Natural killer cell (primary cell): ENCODE results near the gene TCN2. TPM values are rescaled to one million over a fixed set of nuclear protein-coding genes. Genes with fewer than 3 reads are reported as not detected.

Source experiments
- ATAC-seq, 3 donors: fragments of 150-1000 bp in 2 of 3; fragments of 200-7000 bp in 1 of 3; cut with Tn5 transposase; 1 replicate in 1 of 3; 2 replicates in 2 of 3; pipeline ENCODE4 v1.10.0; 2021; ENCODE audit warnings: mild to moderate bottlenecking in 2 of 3, moderate library complexity in 2 of 3
- DNase-seq, 2 donors: peaks; one replicate each; pipeline versions ENCODE4 v3.0.0 to v3.0.0-alpha.2; 2013 to 2021; ENCODE audit warnings: mixed read lengths in 1 of 2
- H3K27ac ChIP-seq: one replicate; pipeline ENCODE4 v1.5.1; 2013; ENCODE audit warnings: mild to moderate bottlenecking, low read length
- H3K27me3 ChIP-seq: one replicate; pipeline ENCODE4 v1.6.1; 2013; ENCODE audit warnings: low read length; ENCODE audit not compliant: control insufficient read depth, insufficient read depth
- H3K36me3 ChIP-seq: one replicate; pipeline ENCODE4 v1.6.1; 2013; ENCODE audit warnings: low read length; ENCODE audit not compliant: control insufficient read depth, insufficient read depth
- H3K4me1 ChIP-seq: one replicate; pipeline ENCODE4 v1.6.1; 2013; ENCODE audit warnings: low read length; ENCODE audit not compliant: control insufficient read depth, insufficient read depth
- H3K4me3 ChIP-seq: one replicate; pipeline ENCODE4 v1.5.1; 2013; ENCODE audit warnings: low read length
- H3K9me3 ChIP-seq: one replicate; pipeline ENCODE4 v1.6.1; 2013; ENCODE audit warnings: low read length; ENCODE audit not compliant: control insufficient read depth, insufficient read depth
- H3K27ac Mint-ChIP-seq, 2 donors: one replicate each; pipeline ENCODE4 v1.8.0; 2022; ENCODE audit warnings: mild to moderate bottlenecking in 2 of 2, mixed read lengths in 2 of 2, moderate library complexity in 1 of 2
- H3K27me3 Mint-ChIP-seq, 2 donors: one replicate each; pipeline ENCODE4 v1.8.0; 2022; ENCODE audit warnings: low read depth in 2 of 2, mixed read lengths in 2 of 2
- H3K36me3 Mint-ChIP-seq: one replicate; pipeline ENCODE4 v1.8.0; 2022; ENCODE audit warnings: mixed read lengths
- H3K4me1 Mint-ChIP-seq, 2 donors: one replicate each; pipeline ENCODE4 v1.8.0; 2022; ENCODE audit warnings: mixed read lengths in 2 of 2
- H3K4me3 Mint-ChIP-seq: one replicate; pipeline ENCODE4 v1.8.0; 2022; ENCODE audit warnings: mild to moderate bottlenecking, moderate library complexity, mixed read lengths
- H3K9me3 Mint-ChIP-seq, 2 donors: one replicate each; pipeline ENCODE4 v1.8.0; 2022; ENCODE audit warnings: mixed read lengths in 2 of 2
- CTCF ChIP-seq: fragments of 200-600 bp; IDR thresholded peaks from one replicate; pipeline ENCODE4 v1.8.0; 2022; ENCODE audit warnings: antibody characterized with exemption
- WGBS: methylation state at CpG from one replicate; pipeline ENCODE4 v1.1.7; 2013; ENCODE audit warnings: missing lambda C conversion rate; ENCODE audit not compliant: insufficient coverage; 5-methylcytosine and 5-hydroxymethylcytosine counted together
- intact Hi-C: fragments of 100-400 bp; cut with micrococcal nuclease; formaldehyde crosslinking; loops from one replicate; pipeline ENCODE4 v1.14.2; 2022
- total RNA-seq, 4 donors: library from RNA; stranded (reverse); fragments of 120-200 nt in 1 of 4; gene quantifications; one replicate each; pipeline versions ENCODE4 v1.2.3 to v1.2.4, GENCODE V29; 2013 to 2022

TCN2 gene
- total RNA-seq, 3 donors from 2014 or later (not counting 1 experiment from before 2014, with no cell fraction given), result 0.42 to 1.2 (median 0.95) TPM

- Histone ChIP-seq H3K27me3 (no peaks in the 10 kb centered on the region), H3K4me1 (peaks cover 11% of the 10 kb centered on the region), H3K4me3 (no peak overlapping the region), H3K36me3 (no peaks in the 10 kb centered on the region), H3K27ac (no peak overlapping the region), H3K9me3 (no peaks in the 10 kb centered on the region)
- Mint-ChIP-seq H3K27ac (no peak overlapping the region), H3K27me3 (no peaks in the 10 kb centered on the region), H3K9me3 (no peaks in the 10 kb centered on the region), H3K4me1 (no peaks in the 10 kb centered on the region), H3K4me3 (no peak overlapping the region), H3K36me3 (no peaks in the 10 kb centered on the region)
- no peak for ATAC-seq
- WGBS, result 81% methylated on average over 2 of the region's 2 CpGs
- intact Hi-C loops, result no loop called here
- DNase-seq, result no peak
- no peak for TF ChIP-seq CTCF
These were observed 45.9 kb downstream of the TCN2 start for GRCh38 chr22:30652852-30653251.

DNA sequence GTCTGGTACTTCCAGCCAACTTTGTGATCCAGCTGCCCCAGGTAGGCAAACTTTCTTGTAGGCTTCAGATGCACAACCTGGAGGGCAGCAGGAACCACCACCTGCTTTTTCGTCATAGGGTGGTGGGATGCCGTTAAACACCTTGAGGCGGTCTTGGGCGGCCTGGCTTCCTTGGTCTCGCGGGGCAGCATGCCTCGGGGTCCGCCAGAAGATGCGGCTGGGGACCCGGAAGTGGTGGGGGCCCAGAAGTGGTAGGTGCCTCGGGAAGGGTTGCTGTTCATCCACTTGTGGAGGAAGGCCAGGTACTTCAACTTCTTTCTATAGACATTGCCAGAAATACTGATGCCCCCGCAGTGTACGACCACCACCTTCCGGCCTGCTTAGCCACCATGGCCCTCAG is 47.4 kb downstream of the TCN2 start:
- ATAC-seq (no peak), DNase-seq (no peak)
- Histone ChIP-seq H3K36me3 (no peaks in the 10 kb centered on the region), H3K27ac (no peak overlapping the region), H3K9me3 (no peaks in the 10 kb centered on the region), H3K4me3 (no peak overlapping the region), H3K27me3 (no peaks in the 10 kb centered on the region), H3K4me1 (peaks cover 6% of the 10 kb centered on the region)
- H3K4me3 Mint-ChIP-seq, result no peak overlapping the region
- H3K27ac Mint-ChIP-seq, result no peak overlapping the region
- no peaks in the 10 kb centered on the region for H3K4me1 Mint-ChIP-seq
- no peaks in the 10 kb centered on the region for H3K9me3 Mint-ChIP-seq
- H3K27me3 Mint-ChIP-seq, result no peaks in the 10 kb centered on the region
- TF ChIP-seq CTCF, result no peak
- 97% methylated on average over 14 of the region's 14 CpGs for WGBS
- intact Hi-C loops, result no loop called here
- H3K36me3 Mint-ChIP-seq, result no peaks in the 10 kb centered on the region

DNA sequence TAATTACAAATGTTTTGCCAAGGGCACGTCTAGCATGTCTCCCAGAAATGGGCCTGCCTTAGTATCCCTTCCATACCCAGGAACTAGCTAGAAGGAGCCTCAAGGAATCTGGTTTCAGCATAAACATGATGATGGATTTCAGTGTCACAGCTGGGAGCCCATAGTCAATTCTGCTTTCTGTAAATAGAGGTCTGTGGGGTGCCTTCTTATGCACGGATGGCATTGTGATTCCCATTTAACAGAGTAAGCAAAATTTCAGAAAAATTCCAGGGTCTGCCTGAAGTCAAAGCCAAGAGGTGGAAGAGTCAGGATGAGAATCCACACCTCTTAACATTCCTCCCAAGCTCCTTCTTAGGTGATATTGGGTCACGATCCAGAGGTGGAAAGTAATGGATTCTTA is 48.6 kb downstream of the TCN2 start:
- H3K4me3 Mint-ChIP-seq, result no peak overlapping the region
- no peak for TF ChIP-seq CTCF
- intact Hi-C loops, result no loop called here

GRCh38 chr22:30662040-30662439 is 55.1 kb downstream of the TCN2 start:
- H3K27ac Mint-ChIP-seq, result no peak overlapping the region
- no peaks in the 10 kb centered on the region for H3K27me3 Mint-ChIP-seq
- peaks cover 16% of the 10 kb centered on the region for H3K36me3 Mint-ChIP-seq

More for the DNA sequence above, 48.6 kb downstream of the TCN2 start:
- Histone ChIP-seq H3K27ac (no peak overlapping the region), H3K36me3 (no peaks in the 10 kb centered on the region), H3K4me1 (no peaks in the 10 kb centered on the region), H3K4me3 (no peak overlapping the region), H3K27me3 (no peaks in the 10 kb centered on the region), H3K9me3 (no peaks in the 10 kb centered on the region)
- Mint-ChIP-seq H3K4me1 (no peaks in the 10 kb centered on the region), H3K36me3 (peaks cover 7% of the 10 kb centered on the region), H3K27me3 (no peaks in the 10 kb centered on the region), H3K9me3 (no peaks in the 10 kb centered on the region), H3K27ac (no peak overlapping the region)
- 95% methylated on average over 2 of the region's 3 CpGs for WGBS
- DNase-seq, result no peak
- ATAC-seq, result no peak

More at GRCh38 chr22:30662040-30662439, 55.1 kb downstream of the TCN2 start:
- WGBS, result 98% methylated on average over 4 of the region's 4 CpGs
- Histone ChIP-seq H3K4me3 (no peak overlapping the region), H3K27ac (no peak overlapping the region), H3K4me1 (peaks cover 4% of the 10 kb centered on the region), H3K9me3 (no peaks in the 10 kb centered on the region), H3K36me3 (peaks cover 11% of the 10 kb centered on the region), H3K27me3 (no peaks in the 10 kb centered on the region)
- ATAC-seq, result no peak
- no peak overlapping the region for H3K4me3 Mint-ChIP-seq
- peaks cover 6 to 14% of the 10 kb centered on the region in 2 donors for H3K4me1 Mint-ChIP-seq
- no peaks in the 10 kb centered on the region for H3K9me3 Mint-ChIP-seq
- intact Hi-C loops, result no loop called here
- DNase-seq, result no peak
- TF ChIP-seq CTCF, result no peak
